VCaP (cell line): ENCODE data around the gene C1QTNF9.
"Not testable (repeated sequence)": the region's sequence is repeated elsewhere in the genome, so short reads cannot be mapped to it uniquely, and the experiment has no call there.

Experiments
- H3K27ac ChIP-seq: fragments of 450-650 bp; 2 replicates; pipeline ENCODE4 v1.5.1; 2017
- TF ChIP-seq, protein P1 (sequence below): fragments of 450-650 bp; conservative IDR thresholded peaks from 2 replicates; pipeline ENCODE4 v1.5.1; 2017; ENCODE audit warnings: mild to moderate bottlenecking, moderate library complexity

C1QTNF9 gene

DNA sequence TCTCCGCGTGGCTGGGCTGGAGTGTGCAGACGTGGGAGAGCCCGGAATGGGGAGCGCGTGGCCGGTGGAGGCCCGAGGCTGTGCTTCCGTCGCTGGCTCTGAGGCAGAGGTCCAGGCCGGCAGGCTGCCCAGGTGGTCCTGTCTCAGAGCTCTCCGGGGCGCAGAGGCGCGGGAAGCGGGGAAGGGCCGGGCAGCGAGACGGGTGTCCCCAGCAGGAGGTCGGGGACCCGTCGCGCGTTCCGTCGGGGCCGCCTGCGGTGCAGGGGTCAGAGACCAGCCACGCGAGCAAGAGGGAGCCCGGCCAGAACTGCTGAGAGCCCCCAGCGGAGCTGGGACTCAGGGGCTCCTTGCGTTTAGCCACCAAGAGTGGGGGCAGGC lies 1.3 kb upstream of the C1QTNF9 start:
- TF ChIP-seq, protein P1, sequence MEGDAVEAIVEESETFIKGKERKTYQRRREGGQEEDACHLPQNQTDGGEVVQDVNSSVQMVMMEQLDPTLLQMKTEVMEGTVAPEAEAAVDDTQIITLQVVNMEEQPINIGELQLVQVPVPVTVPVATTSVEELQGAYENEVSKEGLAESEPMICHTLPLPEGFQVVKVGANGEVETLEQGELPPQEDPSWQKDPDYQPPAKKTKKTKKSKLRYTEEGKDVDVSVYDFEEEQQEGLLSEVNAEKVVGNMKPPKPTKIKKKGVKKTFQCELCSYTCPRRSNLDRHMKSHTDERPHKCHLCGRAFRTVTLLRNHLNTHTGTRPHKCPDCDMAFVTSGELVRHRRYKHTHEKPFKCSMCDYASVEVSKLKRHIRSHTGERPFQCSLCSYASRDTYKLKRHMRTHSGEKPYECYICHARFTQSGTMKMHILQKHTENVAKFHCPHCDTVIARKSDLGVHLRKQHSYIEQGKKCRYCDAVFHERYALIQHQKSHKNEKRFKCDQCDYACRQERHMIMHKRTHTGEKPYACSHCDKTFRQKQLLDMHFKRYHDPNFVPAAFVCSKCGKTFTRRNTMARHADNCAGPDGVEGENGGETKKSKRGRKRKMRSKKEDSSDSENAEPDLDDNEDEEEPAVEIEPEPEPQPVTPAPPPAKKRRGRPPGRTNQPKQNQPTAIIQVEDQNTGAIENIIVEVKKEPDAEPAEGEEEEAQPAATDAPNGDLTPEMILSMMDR = no peak
- H3K27ac ChIP-seq = no peak overlapping the region

DNA sequence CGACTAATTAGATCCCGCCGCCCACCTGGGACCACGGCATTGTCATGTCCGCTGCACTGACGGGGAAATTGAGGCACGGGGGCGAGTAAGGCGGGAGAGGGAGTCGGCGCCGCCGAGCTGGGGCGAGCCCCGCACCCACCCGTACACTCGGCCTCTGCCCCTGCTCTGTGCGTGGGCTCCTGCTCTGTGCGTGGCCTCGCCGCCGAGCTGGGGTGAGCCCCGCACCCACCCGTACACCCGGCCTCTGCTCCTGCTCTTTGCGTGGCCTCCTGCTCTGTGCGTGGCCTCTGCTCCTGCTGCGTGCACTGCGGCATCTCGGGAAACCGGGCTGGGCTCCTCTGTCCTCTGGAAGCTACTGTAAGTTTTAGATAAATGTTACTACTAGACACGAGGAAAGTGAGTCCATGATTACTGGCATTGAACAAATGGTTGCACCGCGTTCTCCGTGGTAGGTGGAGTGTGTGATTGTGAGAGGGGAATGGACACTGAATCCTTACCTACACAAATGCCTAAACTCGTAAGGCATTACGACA lies 826 bp upstream of the C1QTNF9 start:
- no peak overlapping the region for H3K27ac ChIP-seq
- TF ChIP-seq, protein P1 = no peak

DNA sequence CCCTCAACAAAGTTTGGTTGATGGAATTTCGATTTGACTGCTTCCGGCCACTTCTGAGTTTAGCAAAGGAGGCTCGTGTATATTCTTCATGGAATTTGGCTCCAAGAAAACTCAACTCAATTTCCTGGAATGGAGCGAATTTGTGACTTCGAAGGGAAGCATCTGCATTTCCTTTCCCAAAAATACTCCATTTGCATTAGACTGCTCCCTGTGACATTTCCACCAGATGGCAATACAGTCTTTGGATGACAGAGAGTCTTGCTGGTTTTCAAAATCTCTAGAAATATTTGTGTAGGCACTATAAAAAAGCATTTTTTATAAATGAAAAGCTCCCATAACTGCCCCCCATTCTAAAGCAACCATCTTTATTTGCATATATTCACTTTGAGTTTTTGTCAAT lies 4.1 kb downstream of the C1QTNF9 start:
- H3K27ac ChIP-seq = no peak overlapping the region
- TF ChIP-seq, protein P1 = peak; percentile 64

DNA sequence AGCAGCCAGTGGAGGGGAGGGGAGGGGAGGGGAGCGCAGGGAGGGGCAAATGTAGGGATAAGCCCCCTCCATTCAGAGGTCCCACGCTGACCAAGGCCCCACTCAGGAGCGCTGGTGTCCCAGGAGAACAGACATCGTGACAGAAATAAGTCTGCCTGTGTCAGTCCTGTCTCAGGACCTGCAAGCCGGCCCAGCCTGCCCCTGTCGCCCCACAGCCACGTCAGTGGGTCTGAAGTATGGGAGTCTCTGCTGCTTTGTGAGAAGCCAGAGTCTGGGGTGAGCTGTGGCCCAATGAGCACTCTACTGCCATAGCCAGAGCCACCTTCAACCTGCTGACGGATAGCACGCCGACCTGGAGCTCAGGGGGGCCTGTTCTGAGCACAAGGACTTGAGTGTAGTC lies 8.5 kb downstream of the C1QTNF9 start:
- not testable (repeated sequence) for H3K27ac ChIP-seq

DNA sequence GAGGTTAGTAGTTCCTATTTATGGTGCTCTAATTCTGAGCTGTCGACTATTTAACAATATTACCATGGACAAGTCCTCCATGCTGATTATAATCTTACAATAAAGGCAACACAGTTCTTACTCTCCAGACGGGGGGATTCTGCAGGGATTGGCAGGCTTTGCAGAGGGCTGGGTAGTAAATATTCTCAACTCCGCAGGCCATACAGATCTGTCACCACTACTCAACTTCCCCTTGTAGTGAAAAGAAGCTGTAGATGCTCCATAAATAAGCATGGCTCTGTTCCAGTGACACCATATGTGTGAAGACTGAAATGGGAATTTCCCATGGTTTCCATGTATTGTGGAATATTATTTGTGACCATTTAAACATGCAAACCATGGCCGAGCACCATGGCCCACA lies 9.5 kb downstream of the C1QTNF9 start:
- H3K27ac ChIP-seq = not testable (repeated sequence)

DNA sequence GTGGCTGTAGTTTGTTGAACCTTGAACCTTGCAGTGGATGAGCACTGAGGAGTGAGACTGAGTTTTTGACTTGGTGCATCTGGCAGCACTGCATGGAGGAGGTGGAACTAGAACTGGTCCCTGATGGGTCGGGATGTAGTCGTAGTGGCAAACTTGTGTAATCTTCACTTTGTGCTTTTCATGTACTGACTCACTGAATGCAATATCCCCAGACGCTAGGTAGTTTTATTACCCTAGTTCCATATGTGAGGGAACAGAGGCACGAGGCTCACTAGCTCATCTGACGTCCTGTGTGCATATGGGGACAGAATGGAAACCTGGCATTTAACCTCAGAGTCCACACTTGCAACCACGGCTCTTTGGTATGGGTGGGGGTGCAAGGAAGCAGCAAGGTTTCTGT lies 10.3 kb downstream of the C1QTNF9 start:
- H3K27ac ChIP-seq = not testable (repeated sequence)

DNA sequence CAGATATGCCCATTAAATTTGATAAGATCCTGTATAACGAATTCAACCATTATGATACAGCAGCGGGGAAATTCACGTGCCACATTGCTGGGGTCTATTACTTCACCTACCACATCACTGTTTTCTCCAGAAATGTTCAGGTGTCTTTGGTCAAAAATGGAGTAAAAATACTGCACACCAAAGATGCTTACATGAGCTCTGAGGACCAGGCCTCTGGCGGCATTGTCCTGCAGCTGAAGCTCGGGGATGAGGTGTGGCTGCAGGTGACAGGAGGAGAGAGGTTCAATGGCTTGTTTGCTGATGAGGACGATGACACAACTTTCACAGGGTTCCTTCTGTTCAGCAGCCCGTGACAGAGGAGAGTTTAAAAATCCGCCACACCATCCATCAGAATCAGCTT lies 12.0 kb downstream of the C1QTNF9 start:
- H3K27ac ChIP-seq = not testable (repeated sequence)

DNA sequence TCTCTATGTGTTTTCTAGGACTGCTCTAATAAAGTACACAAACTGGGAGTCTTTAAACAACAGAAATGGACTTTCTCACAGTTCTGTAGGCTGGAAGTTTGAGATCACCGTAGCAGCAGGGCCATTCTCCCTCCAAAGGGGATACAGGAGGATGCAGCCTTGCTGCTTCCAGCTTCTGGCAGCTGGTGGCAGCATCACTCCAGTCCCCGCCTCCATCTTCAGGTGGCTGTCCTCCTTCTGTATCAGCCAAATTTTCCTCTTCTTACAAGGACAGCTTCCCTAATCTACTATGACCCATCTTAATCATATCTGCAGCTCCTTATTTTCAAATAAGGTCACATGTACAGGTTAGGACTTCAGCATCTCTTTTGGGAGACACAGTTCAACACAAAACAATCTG lies 13.1 kb downstream of the C1QTNF9 start:
- TF ChIP-seq, protein P1 = peak; percentile 91
- not testable (repeated sequence) for H3K27ac ChIP-seq

DNA sequence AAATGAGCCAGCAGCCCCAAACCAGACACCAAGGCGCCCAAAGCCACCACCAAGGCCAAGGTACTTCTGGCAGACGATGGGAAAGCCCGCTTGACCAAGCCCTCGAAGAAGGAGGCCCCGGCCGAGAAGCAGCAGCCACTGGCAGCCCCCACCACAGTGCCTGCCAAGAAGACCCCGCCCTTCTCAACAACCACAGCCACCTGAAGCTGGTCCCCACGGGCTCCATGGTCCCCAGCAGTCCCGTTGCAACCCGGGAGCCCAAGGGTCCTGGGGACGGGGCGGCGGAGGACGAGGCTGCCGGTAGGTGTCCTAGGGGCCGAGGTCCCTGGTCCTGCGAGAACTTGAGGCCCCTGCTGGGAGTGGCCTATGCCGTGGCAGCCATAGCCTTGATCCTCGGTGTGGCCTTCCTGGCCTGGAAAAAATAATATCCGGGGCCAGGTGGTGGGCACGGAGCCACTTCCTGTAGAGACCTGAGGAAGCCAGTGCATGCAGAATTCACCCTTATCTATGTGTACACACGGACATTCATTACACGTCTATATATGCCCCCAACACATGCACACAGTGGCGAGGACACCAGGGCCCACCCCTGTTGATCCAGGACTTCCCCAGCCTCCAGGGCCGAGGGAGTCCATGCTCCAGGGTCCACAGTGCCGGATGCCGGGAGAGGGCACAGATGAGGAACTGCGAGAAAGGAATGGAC lies 13.8 kb downstream of the C1QTNF9 start:
- TF ChIP-seq, protein P1 = no peak
- H3K27ac ChIP-seq = no peak overlapping the region

DNA sequence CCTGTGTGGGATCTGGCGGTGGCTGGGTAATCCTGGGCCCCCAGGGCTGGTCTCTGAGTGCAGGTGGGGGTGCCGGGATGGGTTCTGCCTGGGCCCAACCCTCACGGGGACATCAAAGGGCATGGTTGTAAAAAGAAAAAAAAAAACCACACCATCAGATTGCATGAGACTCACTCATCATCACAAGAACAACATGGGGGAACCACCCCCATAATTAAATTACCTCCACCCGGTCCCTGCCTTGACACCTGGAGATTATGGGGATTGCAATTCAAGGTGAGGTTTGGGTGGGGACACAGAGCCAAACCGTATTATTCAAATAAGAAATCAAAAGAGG lies 14.3 kb downstream of the C1QTNF9 start:
- TF ChIP-seq, protein P1 = no peak
- no peak overlapping the region for H3K27ac ChIP-seq

DNA sequence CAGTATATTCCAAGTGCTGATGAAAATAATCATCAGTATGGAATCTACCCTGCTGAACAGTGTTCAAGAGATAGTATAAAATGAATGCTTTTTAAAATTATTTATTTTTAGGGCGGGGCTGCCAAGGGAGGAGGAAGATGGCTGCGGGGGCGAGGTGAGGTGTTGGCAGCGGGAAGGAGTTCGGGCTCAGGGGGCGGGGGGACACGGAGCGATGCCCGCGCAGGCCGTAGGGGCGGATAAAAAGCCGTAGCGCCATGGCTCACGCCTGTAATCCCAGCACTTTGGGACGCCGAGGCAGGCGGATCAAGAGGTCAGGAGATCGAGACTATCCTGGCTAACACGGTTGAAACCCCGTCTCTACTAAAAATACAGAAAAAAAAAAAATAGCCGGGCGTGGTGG lies 18.2 kb downstream of the C1QTNF9 start:
- not testable (repeated sequence) for H3K27ac ChIP-seq
